Endodermal cell (in vitro differentiated cells): ENCODE measurements around the gene IGFLR1. TPM values are rescaled to one million over a fixed set of nuclear protein-coding genes. Genes with fewer than 3 reads are reported as not detected.
A peak's percentile ranks its signal among the peaks of the same experiment; 100 is the strongest.

Experiments
- DNase-seq: peaks from one replicate; pipeline ENCODE4 v3.0.0-alpha.2; 2017
- H3K27ac ChIP-seq: 2 replicates; pipeline ENCODE4 v1.5.1; 2013; ENCODE audit warnings: mild to moderate bottlenecking, low read depth, low read length, moderate library complexity
- H3K27me3 ChIP-seq: 2 replicates; pipeline ENCODE4 v1.6.1; 2013; ENCODE audit warnings: mild to moderate bottlenecking, low read length, moderate library complexity; ENCODE audit not compliant: insufficient read depth, control insufficient read depth, poor library complexity, severe bottlenecking
- H3K36me3 ChIP-seq: 2 replicates; pipeline ENCODE4 v1.7.0; 2013; ENCODE audit warnings: mild to moderate bottlenecking, low read length, moderate library complexity; ENCODE audit not compliant: control insufficient read depth, insufficient read depth
- H3K4me1 ChIP-seq: one replicate; pipeline ENCODE4 v1.7.0; 2013; ENCODE audit warnings: low read length; ENCODE audit not compliant: control insufficient read depth, insufficient read depth
- H3K4me3 ChIP-seq: 2 replicates; pipeline ENCODE4 v1.5.1; 2013; ENCODE audit warnings: mild to moderate bottlenecking, low read length, moderate library complexity
- H3K9ac ChIP-seq: 2 replicates; pipeline ENCODE4 v1.6.1; 2013; ENCODE audit warnings: mild to moderate bottlenecking, low read length, moderate library complexity; ENCODE audit not compliant: poor library complexity, severe bottlenecking; ENCODE audit errors: extremely low read depth
- H3K9me3 ChIP-seq: 2 replicates; pipeline ENCODE4 v1.6.1; 2013; ENCODE audit warnings: mild to moderate bottlenecking, low read length, moderate library complexity; ENCODE audit not compliant: control insufficient read depth
- H3K27ac Mint-ChIP-seq: 2 replicates; pipeline ENCODE4 v1.8.0; 2020; ENCODE audit warnings: mixed read lengths
- H3K27me3 Mint-ChIP-seq: 2 replicates; pipeline ENCODE4 v1.8.0; 2021; ENCODE audit warnings: mild to moderate bottlenecking, mixed read lengths; ENCODE audit not compliant: insufficient read depth
- H3K36me3 Mint-ChIP-seq: 2 replicates; pipeline ENCODE4 v1.8.0; 2020; ENCODE audit warnings: low read depth, mixed read lengths
- H3K4me1 Mint-ChIP-seq: 2 replicates; pipeline ENCODE4 v1.8.0; 2020; ENCODE audit warnings: mixed read lengths
- H3K4me3 Mint-ChIP-seq: 2 replicates; pipeline ENCODE4 v1.8.0; 2020; ENCODE audit warnings: mild to moderate bottlenecking, moderate library complexity, mixed read lengths
- H3K9me3 Mint-ChIP-seq: 2 replicates; pipeline ENCODE4 v1.8.0; 2020; ENCODE audit warnings: mild to moderate bottlenecking, mixed read lengths
- CTCF ChIP-seq: fragments of 200-600 bp; sonication (generic); conservative IDR thresholded peaks from 2 replicates; pipeline ENCODE4 v1.5.0; 2021; ENCODE audit warnings: antibody characterized with exemption, mild to moderate bottlenecking
- WGBS, 2 experiments: methylation state at CpG; one replicate each; pipeline versions ENCODE4 v1.1.5 to v1.1.7; 2013; ENCODE audit warnings: missing lambda C conversion rate in 2 of 2, mixed read lengths in 1 of 2; ENCODE audit not compliant: insufficient coverage in 1 of 2, insufficient read length in 1 of 2; 5-methylcytosine and 5-hydroxymethylcytosine counted together
- total RNA-seq, 2 donors: library from RNA; stranded (reverse); fragmentation: NEBNext Ultra II Directional in 1 of 2; extraction: Animal tissue kit (Norgen Biotek cat#: 25700) in 1 of 2; gene quantifications; 2 replicates in 1 of 2; 3 replicates in 1 of 2; pipeline ENCODE4 v1.2.1, GENCODE V29; 2021

The IGFLR1 gene
- total RNA-seq, 2 donors from 2014 or later, result 4.6 to 7.1 TPM

GRCh38 chr19:35787227-35787799, 45.1 kb upstream of the IGFLR1 start:
- no peak overlapping the region for H3K9ac ChIP-seq
- Mint-ChIP-seq H3K4me3 (no peak overlapping the region), H3K36me3 (no peaks in the 10 kb centered on the region), H3K27me3 (peaks cover 3% of the 10 kb centered on the region), H3K9me3 (no peaks in the 10 kb centered on the region), H3K4me1 (peaks cover 7% of the 10 kb centered on the region), H3K27ac (no peak overlapping the region)
- no peaks in the 10 kb centered on the region for H3K27me3 ChIP-seq
- H3K4me1 ChIP-seq, result no peaks in the 10 kb centered on the region
- no peaks in the 10 kb centered on the region for H3K9me3 ChIP-seq
- DNase-seq, result no peak
- H3K36me3 ChIP-seq, result no peaks in the 10 kb centered on the region
- H3K4me3 ChIP-seq, result no peak overlapping the region
- no peak for TF ChIP-seq CTCF
- H3K27ac ChIP-seq, result no peak overlapping the region
- WGBS, 2 experiments, result 94 to 100% methylated on average over 3 to 15 of the region's 15 CpGs

GRCh38 chr19:35786299-35787160, 44.3 kb upstream of the IGFLR1 start:
- Mint-ChIP-seq H3K4me1 (peaks cover 7% of the 10 kb centered on the region), H3K27me3 (peaks cover 3% of the 10 kb centered on the region)
- no peaks in the 10 kb centered on the region for H3K27me3 ChIP-seq

GRCh38 chr19:35785339-35785627, 43.0 kb upstream of the IGFLR1 start:
- no peaks in the 10 kb centered on the region for H3K9me3 Mint-ChIP-seq
- H3K27me3 Mint-ChIP-seq, result peaks cover 3% of the 10 kb centered on the region
- H3K4me3 ChIP-seq, result no peak overlapping the region
- H3K9me3 ChIP-seq, result no peaks in the 10 kb centered on the region
- H3K36me3 Mint-ChIP-seq, result no peaks in the 10 kb centered on the region
- no peaks in the 10 kb centered on the region for H3K4me1 ChIP-seq
- H3K27ac ChIP-seq, result no peak overlapping the region
- DNase-seq, result no peak
- WGBS, 2 experiments, result 80 to 92% methylated on average over 9 to 10 of the region's 10 CpGs
- H3K27ac Mint-ChIP-seq, result no peak overlapping the region
- H3K27me3 ChIP-seq, result no peaks in the 10 kb centered on the region
- peaks cover 7% of the 10 kb centered on the region for H3K4me1 Mint-ChIP-seq
- no peaks in the 10 kb centered on the region for H3K36me3 ChIP-seq
- H3K4me3 Mint-ChIP-seq, result peak overlapping the region; percentile 49
- TF ChIP-seq CTCF, result no peak
- H3K9ac ChIP-seq, result no peak overlapping the region

More at GRCh38 chr19:35786299-35787160, 44.3 kb upstream of the IGFLR1 start:
- Histone ChIP-seq H3K9ac (no peak overlapping the region), H3K4me3 (no peak overlapping the region), H3K9me3 (no peaks in the 10 kb centered on the region), H3K27ac (no peak overlapping the region), H3K36me3 (no peaks in the 10 kb centered on the region), H3K4me1 (no peaks in the 10 kb centered on the region)
- 87 to 92% methylated on average over 10 to 30 of the region's 31 CpGs for WGBS, 2 experiments
- DNase-seq, result no peak
- no peaks in the 10 kb centered on the region for H3K9me3 Mint-ChIP-seq
- peak overlapping the region; percentile 49 for H3K4me3 Mint-ChIP-seq
- H3K36me3 Mint-ChIP-seq, result no peaks in the 10 kb centered on the region
- no peak for TF ChIP-seq CTCF
- H3K27ac Mint-ChIP-seq, result no peak overlapping the region
